GM21526 (cell line): ENCODE results near the gene AGFG2.
A peak's percentile ranks its signal among the peaks of the same experiment; 100 is the strongest.
"Not testable (repeated sequence)": the region's sequence is repeated elsewhere in the genome, so short reads cannot be mapped to it uniquely, and the experiment has no call there.

Experiments
- ATAC-seq: cut with Tn5 transposase; IDR thresholded peaks from one replicate; pipeline ENCODE4 v1.9.1; 2021; ENCODE audit warnings: moderate library complexity; ENCODE audit not compliant: unreplicated experiment, low FRiP score

Gene AGFG2

GRCh38 chr7:100538654-100539435, at the start of gene AGFG2:
TSS of gene AGFG2 (plus strand) at chr7:100539203. CDS start at chr7:100539347, 144 bp downstream.
- peak; percentile 88 for ATAC-seq

DNA sequence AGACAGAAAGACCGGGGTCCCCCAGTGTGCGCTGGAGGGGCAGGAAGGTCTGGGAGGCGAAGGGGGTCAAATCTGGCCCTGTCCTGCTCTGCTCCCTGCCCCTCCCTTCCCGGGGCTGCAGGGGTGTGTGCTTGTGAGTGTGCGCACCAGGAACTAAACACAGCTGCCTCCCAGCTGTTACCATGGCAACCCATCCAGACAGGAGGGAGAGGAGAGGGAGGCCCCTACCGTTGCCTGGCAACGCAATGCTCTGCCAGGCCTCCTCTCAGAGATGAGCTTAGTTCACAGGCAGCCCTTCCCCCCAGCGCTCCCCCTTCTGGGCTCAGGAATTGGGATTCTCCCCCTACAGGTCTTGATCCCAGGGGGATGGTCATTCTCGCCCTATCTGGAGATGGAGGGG, 49.2 kb upstream of the AGFG2 start:
- no peak for ATAC-seq

DNA sequence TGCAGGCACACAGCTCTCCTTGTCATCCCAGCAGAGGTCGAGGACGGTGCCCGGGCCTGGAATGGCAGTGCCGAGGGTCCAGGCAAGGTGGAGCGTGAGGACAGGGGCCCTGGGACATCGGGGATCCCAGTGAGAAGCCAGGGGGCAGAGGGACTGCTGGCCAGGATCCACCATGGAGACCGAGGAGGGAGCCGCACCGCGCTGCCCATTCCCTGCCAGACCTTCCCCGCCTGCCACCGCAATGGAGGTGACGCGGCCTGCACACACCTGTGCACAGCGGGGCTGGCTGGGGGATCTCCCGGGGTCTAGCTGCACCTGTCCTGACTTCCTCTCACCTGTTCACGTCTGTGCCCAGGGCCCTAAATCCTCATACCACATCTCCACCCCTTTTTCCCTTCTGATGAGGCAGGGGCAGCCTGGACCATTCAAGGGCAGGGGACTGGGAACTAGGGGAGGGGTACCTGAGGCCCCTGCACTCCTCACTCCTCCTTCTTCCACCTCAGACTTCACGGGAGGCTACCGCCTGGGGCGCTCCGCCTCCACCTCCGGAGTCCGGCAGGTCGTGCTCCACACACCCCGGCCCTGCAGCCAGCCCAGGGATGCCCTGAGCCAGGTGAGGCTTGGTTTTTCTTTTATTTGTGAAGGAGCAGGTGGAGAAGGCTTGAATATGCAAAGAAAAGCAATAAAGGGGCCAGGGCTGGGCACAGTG, 48.4 kb upstream of the AGFG2 start:
- ATAC-seq: no peak

DNA sequence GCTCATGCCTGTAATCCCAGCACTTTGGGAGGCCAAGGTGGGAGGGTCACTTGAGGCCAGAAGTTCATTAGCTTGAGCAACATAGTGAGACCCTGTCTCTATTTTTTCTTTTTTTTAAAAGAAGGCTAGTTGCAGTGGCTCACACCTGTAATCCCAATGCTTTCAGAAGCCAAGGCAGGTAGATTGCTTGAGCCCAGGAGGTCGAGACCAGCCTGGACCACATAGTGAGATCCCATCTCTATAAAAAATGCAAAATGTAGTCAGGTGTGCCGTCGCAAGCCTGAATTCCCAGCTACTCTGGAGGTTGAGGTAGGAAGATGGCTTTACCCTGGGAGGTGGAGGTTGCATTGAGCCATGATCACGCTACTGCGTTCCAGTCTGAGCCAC, 47.8 kb upstream of the AGFG2 start:
- no peak for ATAC-seq

DNA sequence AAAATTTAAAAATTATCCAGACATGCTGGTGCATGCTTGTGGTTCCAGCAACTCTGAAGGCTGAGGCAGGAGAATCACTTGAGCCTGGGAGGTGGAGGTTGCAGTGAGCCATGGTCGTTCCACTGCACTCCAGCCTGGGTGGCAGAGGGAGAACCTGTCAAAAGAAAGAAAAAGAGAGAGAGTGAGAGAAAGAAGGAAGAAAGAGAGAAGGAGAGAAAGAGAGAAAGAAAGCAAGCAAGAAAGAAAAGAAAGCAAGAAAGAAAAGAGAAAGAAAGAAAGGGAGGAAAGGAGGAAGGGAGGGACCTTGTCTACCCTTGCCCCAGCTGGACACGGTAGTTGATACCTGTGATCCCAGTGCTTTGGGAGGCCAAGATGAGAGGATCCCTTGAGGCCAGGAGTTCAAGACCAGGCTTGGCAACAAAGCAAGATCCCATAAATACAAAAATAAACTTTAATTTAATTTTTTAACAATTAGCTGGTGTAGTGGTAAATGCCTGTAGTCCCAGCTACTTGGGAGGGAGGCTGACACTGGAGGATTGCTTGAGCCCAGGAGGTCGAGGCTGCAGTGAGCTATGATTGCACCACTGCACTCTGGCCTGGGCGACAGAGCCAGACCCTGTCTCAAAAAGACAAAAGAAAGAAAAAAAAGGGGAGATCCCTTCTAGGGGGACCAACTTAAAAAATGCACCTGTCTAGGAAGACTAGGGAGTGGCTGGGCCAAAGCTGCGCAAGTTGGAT, 46.1 kb upstream of the AGFG2 start:
- no peak for ATAC-seq

DNA sequence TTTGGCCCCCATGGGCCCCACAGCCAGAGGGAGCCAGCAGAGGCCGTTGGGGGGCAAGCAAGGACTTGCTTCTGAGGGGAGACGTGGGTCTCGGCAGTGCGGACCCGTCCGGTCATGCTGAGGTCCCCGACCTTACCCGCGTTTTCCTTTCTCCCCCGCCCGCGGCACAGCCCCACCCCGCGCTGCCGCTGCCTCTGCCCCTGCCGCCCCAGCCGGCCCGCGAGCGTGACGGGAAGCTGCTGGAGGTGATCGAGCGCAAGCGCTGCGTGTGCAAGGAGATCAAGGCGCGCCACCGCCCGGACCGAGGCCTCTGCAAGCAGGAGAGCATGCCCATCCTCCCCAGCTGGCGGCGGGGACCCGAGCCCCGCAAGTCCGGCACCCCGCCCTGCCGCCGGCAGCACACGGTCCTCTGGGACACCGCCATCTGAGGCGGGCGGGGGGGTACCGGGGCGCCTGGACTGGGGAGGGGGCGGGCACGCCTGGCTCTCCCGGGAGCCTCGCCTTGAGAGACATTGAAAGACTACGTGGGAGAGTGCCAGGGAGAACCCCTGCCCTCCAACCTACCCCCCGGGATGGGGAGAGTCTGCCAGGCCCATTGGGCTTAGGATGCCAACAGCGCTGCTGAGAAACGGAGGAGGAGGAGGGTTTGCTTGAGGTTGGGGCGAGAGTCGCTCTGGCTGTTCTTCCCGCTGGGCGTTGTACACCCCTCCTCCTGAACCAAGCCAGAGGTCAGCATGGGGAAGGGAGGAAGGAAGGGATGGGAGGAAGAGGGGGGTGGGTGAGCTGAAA, 45.3 kb upstream of the AGFG2 start:
- ATAC-seq: no peak

GRCh38 chr7:100496509-100496908, 42.5 kb upstream of the AGFG2 start:
- no peak for ATAC-seq

GRCh38 chr7:100500743-100501142, 38.3 kb upstream of the AGFG2 start:
- ATAC-seq: not testable (repeated sequence)

GRCh38 chr7:100504031-100504430, 35.0 kb upstream of the AGFG2 start:
- not testable (repeated sequence) for ATAC-seq

- ATAC-seq: no peak
These were observed 34.0 kb upstream of the AGFG2 start for GRCh38 chr7:100504887-100505611.

DNA sequence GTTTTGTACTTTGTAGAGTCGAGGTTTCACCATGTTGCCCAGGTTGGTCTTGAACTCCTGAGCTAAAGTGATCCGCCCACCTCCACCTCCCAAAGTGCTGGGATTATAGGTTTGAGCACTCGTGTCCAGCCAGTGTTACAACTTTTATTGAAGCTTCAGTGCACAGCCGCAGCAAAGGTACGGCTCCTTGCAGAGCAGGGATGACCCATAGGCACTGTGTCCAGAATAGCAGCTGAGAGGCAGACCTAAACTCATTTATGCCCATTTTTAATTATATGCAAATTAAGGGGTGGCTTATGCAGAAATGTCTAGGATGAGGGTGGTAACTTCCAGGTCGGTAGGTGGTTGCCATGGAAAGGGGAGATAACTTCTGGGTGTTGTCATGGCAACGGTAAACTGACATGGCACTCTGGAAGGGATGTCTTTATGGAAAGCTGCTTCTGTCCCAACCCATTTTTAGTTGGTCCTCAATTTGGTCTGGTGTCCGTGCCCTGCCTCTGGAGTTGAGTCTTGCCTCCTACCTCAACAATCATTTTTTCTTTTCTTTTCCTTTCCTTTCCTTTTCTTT, 32.6 kb upstream of the AGFG2 start:
- ATAC-seq: no peak

- no peak for ATAC-seq
These were observed 29.8 kb upstream of the AGFG2 start for GRCh38 chr7:100509231-100509630.

GRCh38 chr7:100510437-100511239, 28.4 kb upstream of the AGFG2 start:
- no peak for ATAC-seq

- ATAC-seq: no peak
These were observed 25.7 kb upstream of the AGFG2 start for GRCh38 chr7:100513212-100513810.

- ATAC-seq: no peak
These were observed 23.9 kb upstream of the AGFG2 start for GRCh38 chr7:100515072-100515532.

DNA sequence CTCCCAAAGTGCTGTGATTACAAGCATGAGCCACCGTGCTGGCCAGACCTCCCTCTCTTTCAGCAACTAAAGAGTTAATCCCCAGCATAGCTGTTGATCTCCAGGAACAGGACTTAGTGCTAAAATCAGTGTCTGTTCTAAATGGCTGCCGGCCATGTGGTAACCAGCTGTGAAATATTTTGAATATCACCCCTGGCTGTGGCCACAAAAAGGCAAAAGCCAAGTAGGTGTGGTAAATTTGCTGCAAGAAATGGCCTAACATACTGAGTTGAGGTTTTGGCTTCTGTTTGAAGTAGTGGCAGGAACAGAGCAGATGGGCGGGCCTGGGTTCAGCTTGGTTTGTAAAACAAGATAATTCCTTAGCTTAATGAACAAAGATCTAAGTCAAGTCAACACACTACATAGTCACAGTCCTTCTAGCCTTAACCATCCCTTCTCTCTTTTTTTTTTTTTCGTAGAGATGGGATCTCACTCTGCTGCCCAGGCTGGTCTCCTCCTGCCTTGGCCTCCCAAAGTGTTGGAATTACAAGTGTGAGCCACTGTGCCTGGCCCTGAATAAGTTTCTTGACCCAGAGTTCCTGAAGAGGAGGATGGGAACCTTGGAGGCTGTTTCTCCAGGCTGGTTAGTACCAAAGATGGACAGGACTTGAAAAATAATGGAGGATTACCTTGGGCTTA, 22.7 kb upstream of the AGFG2 start:
- no peak for ATAC-seq

DNA sequence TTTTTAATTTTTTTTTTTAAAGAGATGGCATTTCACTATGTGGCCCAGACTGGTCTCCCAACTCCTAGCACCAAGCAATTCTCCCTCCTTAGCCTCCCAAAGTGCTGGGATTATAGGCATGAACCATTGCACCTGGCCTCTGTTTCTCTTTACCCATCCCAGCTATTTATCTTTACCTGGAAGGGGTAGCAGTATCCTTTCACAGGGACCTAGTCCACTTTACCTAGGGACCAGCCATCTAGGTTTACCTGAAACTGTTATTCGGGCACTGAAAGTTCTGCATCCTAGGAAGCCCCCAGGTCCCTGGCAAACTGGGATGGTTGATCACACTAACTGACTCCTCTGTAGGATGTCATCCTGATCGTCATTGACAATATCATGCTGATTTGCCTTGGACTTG, 21.7 kb upstream of the AGFG2 start:
- no peak for ATAC-seq

DNA sequence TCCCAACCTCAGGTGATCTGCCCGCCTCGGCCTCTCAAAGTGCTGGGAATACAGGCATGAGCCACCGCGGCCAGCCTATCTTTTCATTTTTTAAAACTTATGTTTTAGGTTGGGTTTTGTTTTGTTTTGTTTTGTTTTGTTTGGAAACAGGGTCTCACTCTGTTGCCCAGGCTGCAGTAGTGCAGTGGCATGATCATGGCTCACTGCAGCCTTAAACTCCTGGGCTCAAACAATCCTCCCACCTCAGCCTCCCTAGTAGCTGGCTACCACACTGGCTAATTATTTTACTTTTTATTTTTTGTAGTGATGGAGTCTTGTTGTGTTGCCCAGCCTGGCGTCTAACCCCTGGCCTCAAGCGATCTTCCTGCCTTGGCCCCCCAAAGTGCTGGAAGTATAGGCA, 19.4 kb upstream of the AGFG2 start:
- no peak for ATAC-seq
